Measurements from ENCODE around the gene MEN1. TPM values are rescaled to one million over a fixed set of nuclear protein-coding genes. Genes with fewer than 3 reads are reported as not detected.
A peak's percentile ranks its signal among the peaks of the same experiment; 100 is the strongest.

MEN1 gene
- total RNA-seq (2022): 32.7 and 36.8 TPM in 2 replicates
- percentile 51 among the genes with signal in this experiment for Bru-seq, nascent RNA
- BruChase-seq, experiment 1, labeled RNA remaining after a 2-hour chase: percentile 68 among the genes with signal in this experiment
- percentile 79 among the genes with signal in this experiment for BruChase-seq, experiment 2, labeled RNA remaining after a 6-hour chase
- long read RNA-seq, transcript MEN1-207 (9 exons, 3,150 nt): minor isoform, 5 of 94 reads
- long read RNA-seq, transcript MEN1-202 (10 exons, 3,148 nt): major isoform, 13 of 94 reads
- long read RNA-seq, partial matches to known transcripts: 7 of 94 reads
- long read RNA-seq, other reads (novel, unspliced or antisense): 64 of 94 reads

- TF ChIP-seq CTCF (IDR thresholded peaks at IDR 0.05; ENCODE audit: insufficient read depth in 1 of 2, low read depth in 1 of 2, low read length in 1 of 2, severe bottlenecking in 1 of 2, unreplicated experiment in 1 of 2): no peak
- no peaks in the 10 kb centered on the region for H3K9me3 ChIP-seq
- Mint-ChIP-seq H3K27ac (ENCODE audit: unreplicated experiment) (peak within 1 kb of the TSS; percentile 34), H3K27me3 (ENCODE audit: insufficient read depth, unreplicated experiment) (no peaks in the 10 kb centered on the region), H3K4me1 (ENCODE audit: low read depth, unreplicated experiment) (peaks cover 2% of the 10 kb centered on the region), H3K36me3 (ENCODE audit: insufficient read depth, unreplicated experiment) (peaks cover 14% of the 10 kb centered on the region), H3K4me3 (ENCODE audit: unreplicated experiment) (peak within 1 kb of the TSS; percentile 85), H3K9me3 (ENCODE audit: unreplicated experiment) (no peaks in the 10 kb centered on the region)
- ChIA-PET POLR2A (interaction anchor here (0.7 to 1.7 kb wide), 5 partner anchors 32 to 301 kb away, joined by 3 to 13 read pairs (median 3); partner anchors contain the start of genes SF1 and TM7SF2), CTCF (interaction anchor here (0.7 to 1.8 kb wide), 8 partner anchors 23 to 301 kb away, joined by 3 to 10 read pairs (median 4); partner anchors contain the start of genes CDC42BPG and TM7SF2)
- no peaks in the 10 kb centered on the region for H3K27me3 ChIP-seq (replicated peaks; ENCODE audit: control insufficient read depth, insufficient read depth, low read length)
- no TSS peak for BruUV-seq (replicated peaks)
- no peaks in the 10 kb centered on the region; the same call in 1 of the 2 replicates for H3K36me3 ChIP-seq (ENCODE audit: control insufficient read depth, insufficient read depth, low read length)
- peak within 1 kb of the TSS; percentile 90 for H3K4me3 ChIP-seq (ENCODE audit: low read depth, low read length)
- peaks cover 2% of the 10 kb centered on the region for H3K4me1 ChIP-seq
- intact Hi-C loops (cut with micrococcal nuclease; ENCODE audit: unreplicated experiment): loop anchor here (1.0 kb wide), 3 partner anchors 32 to 312 kb away; partner anchors contain the start of genes FAU, MRPL49 and SF1
- peak; percentile 98 to 99 for DNase-seq
Observed at GRCh38 chr11:64810271-64810890, at the start of gene MEN1. Gene MEN1 (minus strand): TSS chr11:64810551. CDS start chr11:64810109, 442 bp downstream.

GRCh38 chr11:64859542-64860414, 49.4 kb upstream of the MEN1 start:
- no peaks in the 10 kb centered on the region for H3K9me3 Mint-ChIP-seq (ENCODE audit: unreplicated experiment)
- H3K9me3 ChIP-seq: no peaks in the 10 kb centered on the region
- no peaks in the 10 kb centered on the region for H3K27me3 ChIP-seq (replicated peaks; ENCODE audit: control insufficient read depth, insufficient read depth, low read length)
- H3K36me3 ChIP-seq (ENCODE audit: control insufficient read depth, insufficient read depth, low read length): peaks cover 8% of the 10 kb centered on the region
- peaks cover 64% of the 10 kb centered on the region for H3K36me3 Mint-ChIP-seq (ENCODE audit: insufficient read depth, unreplicated experiment)
- no peak for DNase-seq
- no peak for TF ChIP-seq CTCF (IDR thresholded peaks at IDR 0.05; ENCODE audit: insufficient read depth in 1 of 2, low read depth in 1 of 2, low read length in 1 of 2, severe bottlenecking in 1 of 2, unreplicated experiment in 1 of 2)
- POLR2A ChIA-PET: no interaction called here
- no peak overlapping the region for H3K27ac Mint-ChIP-seq (ENCODE audit: unreplicated experiment)
- H3K4me1 Mint-ChIP-seq (ENCODE audit: low read depth, unreplicated experiment): peaks cover 14% of the 10 kb centered on the region
- no peaks in the 10 kb centered on the region for H3K27me3 Mint-ChIP-seq (ENCODE audit: insufficient read depth, unreplicated experiment)
- H3K4me3 ChIP-seq (ENCODE audit: low read depth, low read length): no peak overlapping the region
- intact Hi-C loops (cut with micrococcal nuclease; ENCODE audit: unreplicated experiment): no loop called here
- no peak overlapping the region for H3K4me3 Mint-ChIP-seq (ENCODE audit: unreplicated experiment)
- BruUV-seq (replicated peaks): no TSS peak
- peaks cover 57% of the 10 kb centered on the region for H3K4me1 ChIP-seq
- CTCF ChIA-PET: interaction anchor here (0.7 kb wide), 1 partner anchor 16 kb away, joined by 3 read pairs; no protein-coding TSS in a partner anchor

Data from Caco-2 (cell line).